Left lung (tissue), 10 donors: ENCODE results near the gene PPP3CB. TPM values are rescaled to one million over a fixed set of nuclear protein-coding genes. Genes with fewer than 3 reads are reported as not detected.

Experiments
- ATAC-seq: fragments of 200-7000 bp; cut with Tn5 transposase; one replicate; pipeline ENCODE4 v1.9.1; 2020; ENCODE audit warnings: moderate library complexity
- DNase-seq, 4 donors: peaks; one replicate each; pipeline ENCODE4 v3.0.0-alpha.2; 2013 to 2020
- H3K27ac ChIP-seq, 2 donors: fragments of 200-600 bp; sonication (generic) in 1 of 2; one replicate each; pipeline versions ENCODE4 v1.5.0 to v1.8.0; 2020 to 2021
- H3K27me3 ChIP-seq, 2 donors: fragments of 200-600 bp; sonication (generic) in 1 of 2; one replicate each; pipeline versions ENCODE4 v1.5.0 to v1.8.0; 2020 to 2021
- H3K36me3 ChIP-seq, 2 donors: fragments of 200-600 bp; sonication (generic) in 1 of 2; one replicate each; pipeline versions ENCODE4 v1.5.0 to v1.8.0; 2020 to 2021
- H3K4me1 ChIP-seq, 2 donors: fragments of 200-600 bp; one replicate each; pipeline ENCODE4 v1.8.0; 2021
- H3K4me3 ChIP-seq, 2 donors: fragments of 200-600 bp; sonication (generic) in 1 of 2; one replicate each; pipeline versions ENCODE4 v1.5.0 to v1.8.0; 2020 to 2021; ENCODE audit warnings: mild to moderate bottlenecking in 1 of 2
- H3K9me3 ChIP-seq, 2 donors: fragments of 200-600 bp; sonication (generic) in 1 of 2; one replicate each; pipeline versions ENCODE4 v1.5.0 to v1.8.0; 2020 to 2021
- intact Hi-C, 2 donors: fragments of 100-400 bp; cut with DNase I; formaldehyde crosslinking; loops; one replicate each; pipeline versions ENCODE4 v1.11.2 to v1.14.2; 2022
- polyA plus RNA-seq, 6 donors: library from polyadenylated mRNA; unstranded; fragments of 120-200 nt; gene quantifications; one replicate each; pipeline ENCODE4 v1.2.1, GENCODE V29; 2013; ENCODE audit not compliant: insufficient read length in 6 of 6
- total RNA-seq, 2 donors: library from RNA; stranded (reverse); fragmentation: NEBNext Ultra II Directional; extraction: Animal tissue kit (Norgen Biotek cat#: 25700); gene quantifications; one replicate each; pipeline ENCODE4 v1.2.1, GENCODE V29; 2021
- TF ChIP-seq, protein P1 (sequence below), 2 donors: fragments of 200-600 bp; sonication (generic) in 1 of 2; IDR thresholded peaks; one replicate each; pipeline versions ENCODE4 v1.5.0 to v1.8.0; 2021; ENCODE audit warnings: antibody characterized with exemption in 2 of 2
- donor health status: DM: no; HTN: yes; CAD: no.
- donor health status: DM: no; HTN: no; CAD: no.

The PPP3CB gene
- total and polyA plus RNA-seq, 8 donors, result 32.3 to 71.3 (median 67.4) TPM

DNA sequence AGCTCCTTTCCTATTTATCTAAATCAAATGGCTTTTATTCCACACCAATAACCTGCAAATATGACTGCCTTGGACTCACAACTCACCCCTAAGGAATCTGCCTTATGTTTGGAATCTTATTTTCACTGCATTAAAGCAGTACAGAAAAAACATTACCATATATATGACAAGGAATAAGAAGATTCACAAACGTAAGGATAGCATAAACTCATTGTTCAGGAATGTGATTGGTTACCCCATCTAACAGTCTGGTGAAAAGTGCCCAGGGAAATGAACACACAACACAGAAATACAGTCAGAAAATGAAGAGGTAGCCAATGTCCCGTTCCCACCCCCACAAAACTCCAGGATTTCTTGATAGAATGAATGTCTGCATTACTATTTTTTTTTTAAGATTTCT, 2.0 kb downstream of the PPP3CB start:
- peak overlapping the region in 1 of 2 donors; percentile 81 for H3K4me3 ChIP-seq
- no peaks in the 10 kb centered on the region for H3K27me3 ChIP-seq
- intact Hi-C loops, result no loop called here
- peak overlapping the region in 1 of 2 donors; percentile 100 for H3K27ac ChIP-seq
- H3K4me1 ChIP-seq, result peaks cover 8 to 57% of the 10 kb centered on the region in 2 donors
- peaks cover 0 to 7% of the 10 kb centered on the region in 2 donors for H3K36me3 ChIP-seq
- TF ChIP-seq, protein P1, sequence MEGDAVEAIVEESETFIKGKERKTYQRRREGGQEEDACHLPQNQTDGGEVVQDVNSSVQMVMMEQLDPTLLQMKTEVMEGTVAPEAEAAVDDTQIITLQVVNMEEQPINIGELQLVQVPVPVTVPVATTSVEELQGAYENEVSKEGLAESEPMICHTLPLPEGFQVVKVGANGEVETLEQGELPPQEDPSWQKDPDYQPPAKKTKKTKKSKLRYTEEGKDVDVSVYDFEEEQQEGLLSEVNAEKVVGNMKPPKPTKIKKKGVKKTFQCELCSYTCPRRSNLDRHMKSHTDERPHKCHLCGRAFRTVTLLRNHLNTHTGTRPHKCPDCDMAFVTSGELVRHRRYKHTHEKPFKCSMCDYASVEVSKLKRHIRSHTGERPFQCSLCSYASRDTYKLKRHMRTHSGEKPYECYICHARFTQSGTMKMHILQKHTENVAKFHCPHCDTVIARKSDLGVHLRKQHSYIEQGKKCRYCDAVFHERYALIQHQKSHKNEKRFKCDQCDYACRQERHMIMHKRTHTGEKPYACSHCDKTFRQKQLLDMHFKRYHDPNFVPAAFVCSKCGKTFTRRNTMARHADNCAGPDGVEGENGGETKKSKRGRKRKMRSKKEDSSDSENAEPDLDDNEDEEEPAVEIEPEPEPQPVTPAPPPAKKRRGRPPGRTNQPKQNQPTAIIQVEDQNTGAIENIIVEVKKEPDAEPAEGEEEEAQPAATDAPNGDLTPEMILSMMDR (IDR thresholded peaks at IDR 0.05), result no peak
- DNase-seq (no peak), ATAC-seq (no peak)
- H3K9me3 ChIP-seq, result no peaks in the 10 kb centered on the region

DNA sequence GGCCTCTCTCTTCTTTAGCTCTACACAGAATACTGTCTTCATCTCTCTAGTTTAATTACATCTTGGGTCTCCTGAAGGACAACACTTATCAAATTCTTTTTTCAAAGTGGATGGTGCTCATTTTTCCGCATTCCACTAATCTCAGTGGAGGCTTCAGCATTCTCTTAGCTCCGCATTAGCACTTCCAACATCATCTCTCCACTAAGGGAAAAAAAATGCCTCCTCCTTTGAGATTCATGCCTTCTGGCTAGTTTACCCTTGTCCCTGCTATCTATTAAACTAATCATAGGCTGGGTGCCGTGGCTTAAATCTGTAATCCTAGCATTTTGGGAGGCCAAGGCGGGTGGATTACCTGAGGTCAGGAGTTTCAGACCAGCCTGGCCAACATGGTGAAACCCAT, 9.2 kb downstream of the PPP3CB start:
- Histone ChIP-seq H3K9me3 (no peaks in the 10 kb centered on the region), H3K4me3 (no peak overlapping the region), H3K27ac (no peak overlapping the region), H3K36me3 (peaks cover 0 to 10% of the 10 kb centered on the region in 2 donors), H3K4me1 (peaks cover 0 to 7% of the 10 kb centered on the region in 2 donors), H3K27me3 (no peaks in the 10 kb centered on the region)
- TF ChIP-seq, protein P1 (IDR thresholded peaks at IDR 0.05), result no peak
- intact Hi-C loops, result no loop called here
- ATAC-seq (no peak), DNase-seq (no peak)

DNA sequence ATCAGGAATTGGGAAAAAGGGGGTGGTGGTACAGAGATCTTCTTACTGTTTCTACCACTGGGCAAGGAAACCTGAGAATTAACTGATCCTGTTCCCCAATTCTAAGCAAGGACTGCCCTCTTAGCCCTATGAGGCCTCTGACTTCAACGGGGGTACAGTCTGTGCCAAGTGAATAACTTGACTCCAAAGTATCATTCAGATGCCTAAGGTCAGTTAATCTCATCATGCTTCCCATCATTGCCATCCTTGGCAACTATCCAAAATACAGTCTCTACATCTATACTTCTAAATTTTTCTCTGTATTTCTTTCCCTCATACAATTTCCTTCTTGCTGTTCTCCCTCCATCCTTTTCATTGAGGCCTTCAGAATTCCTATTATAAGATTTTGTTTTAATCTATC, 10.5 kb downstream of the PPP3CB start:
- TF ChIP-seq, protein P1 (IDR thresholded peaks at IDR 0.05), result no peak
- H3K27me3 ChIP-seq, result no peaks in the 10 kb centered on the region
- ATAC-seq (no peak), DNase-seq (no peak)
- peaks cover 0 to 4% of the 10 kb centered on the region in 2 donors for H3K4me1 ChIP-seq
- H3K4me3 ChIP-seq, result no peak overlapping the region
- no peak overlapping the region for H3K27ac ChIP-seq
- intact Hi-C loops, result no loop called here
- peaks cover 0 to 10% of the 10 kb centered on the region in 2 donors for H3K36me3 ChIP-seq
- no peaks in the 10 kb centered on the region for H3K9me3 ChIP-seq

DNA sequence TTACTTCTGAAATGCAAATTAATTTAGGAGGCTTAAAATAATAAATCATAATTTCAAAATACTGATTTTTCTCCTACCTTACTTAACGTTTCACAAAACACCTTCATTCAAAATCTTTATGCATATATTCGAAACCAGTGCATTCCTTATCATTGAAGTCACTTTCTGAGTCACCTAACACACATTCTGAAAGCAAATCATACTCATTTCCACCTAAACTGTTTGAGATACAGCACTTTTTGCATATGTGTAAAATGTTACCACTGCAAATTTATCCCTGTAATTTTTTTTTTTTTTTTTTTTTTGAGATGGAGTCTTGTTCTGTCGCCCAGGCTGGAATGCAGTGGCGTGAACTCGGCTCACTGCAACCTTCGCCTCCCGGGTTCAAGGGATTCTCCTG, 15.7 kb downstream of the PPP3CB start:
- intact Hi-C loops, result no loop called here
- TF ChIP-seq, protein P1 (IDR thresholded peaks at IDR 0.05), result no peak
- H3K9me3 ChIP-seq, result no peaks in the 10 kb centered on the region
- H3K27ac ChIP-seq, result no peak overlapping the region
- no peaks in the 10 kb centered on the region for H3K27me3 ChIP-seq
- H3K4me3 ChIP-seq, result no peak overlapping the region
- no peaks in the 10 kb centered on the region for H3K4me1 ChIP-seq
- ATAC-seq (no peak), DNase-seq (no peak)
- peaks cover 0 to 51% of the 10 kb centered on the region in 2 donors for H3K36me3 ChIP-seq

DNA sequence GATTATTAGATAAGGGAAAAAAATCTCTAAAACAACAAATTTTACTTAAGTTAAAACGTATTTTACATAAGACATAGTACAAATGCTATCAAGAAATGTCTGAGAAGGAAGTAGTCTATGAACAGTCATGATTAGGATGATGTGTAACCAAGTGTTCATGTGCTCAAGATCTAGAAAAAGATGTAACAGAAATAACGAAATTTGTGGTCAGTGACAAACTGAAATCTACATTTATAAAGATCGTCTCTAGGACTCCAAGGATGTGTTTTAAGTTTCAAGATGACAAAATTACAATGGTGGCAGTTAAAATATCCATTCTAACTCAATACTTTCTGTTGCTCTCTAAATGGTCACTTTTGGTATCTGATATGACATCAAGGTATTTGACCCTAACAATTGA, 17.2 kb downstream of the PPP3CB start:
- H3K4me1 ChIP-seq, result no peaks in the 10 kb centered on the region
- H3K9me3 ChIP-seq, result no peaks in the 10 kb centered on the region
- ATAC-seq (no peak), DNase-seq (no peak)
- peaks cover 0 to 67% of the 10 kb centered on the region in 2 donors for H3K36me3 ChIP-seq
- no peak overlapping the region for H3K27ac ChIP-seq
- intact Hi-C loops, result no loop called here
- no peaks in the 10 kb centered on the region for H3K27me3 ChIP-seq
- TF ChIP-seq, protein P1 (IDR thresholded peaks at IDR 0.05), result no peak
- H3K4me3 ChIP-seq, result no peak overlapping the region
